ENCODE results near the gene KRCC1.

Gene KRCC1

GRCh38 chr2:88055371-88056128 lies at the start of gene KRCC1:
Gene KRCC1, minus strand, starts transcription at chr2:88055783. Its CDS starts 27,220 bp downstream, at chr2:88028563.
- DNase-seq, result peak; percentile 60 to 98 (median 92)

DNA sequence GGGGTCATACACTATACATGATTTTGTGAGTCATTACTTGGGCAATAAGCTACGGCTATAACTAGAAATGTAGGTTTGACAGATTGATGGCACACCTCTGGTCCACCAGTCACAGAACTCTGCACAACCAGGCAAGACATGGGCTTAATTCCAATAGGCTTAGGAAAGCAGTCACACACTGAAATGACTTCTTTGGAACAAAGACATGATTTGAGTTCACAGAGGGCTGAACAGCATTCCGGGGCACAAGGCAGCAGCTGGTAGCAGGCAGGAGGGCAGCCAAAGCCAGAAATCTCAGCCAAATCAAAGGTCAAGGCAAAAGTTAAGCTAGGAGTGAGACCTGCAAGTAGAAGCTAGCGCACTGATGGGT lies 44.9 kb upstream of the KRCC1 start:
- peak in 1 of 51 donors; percentile 7 for DNase-seq

DNA sequence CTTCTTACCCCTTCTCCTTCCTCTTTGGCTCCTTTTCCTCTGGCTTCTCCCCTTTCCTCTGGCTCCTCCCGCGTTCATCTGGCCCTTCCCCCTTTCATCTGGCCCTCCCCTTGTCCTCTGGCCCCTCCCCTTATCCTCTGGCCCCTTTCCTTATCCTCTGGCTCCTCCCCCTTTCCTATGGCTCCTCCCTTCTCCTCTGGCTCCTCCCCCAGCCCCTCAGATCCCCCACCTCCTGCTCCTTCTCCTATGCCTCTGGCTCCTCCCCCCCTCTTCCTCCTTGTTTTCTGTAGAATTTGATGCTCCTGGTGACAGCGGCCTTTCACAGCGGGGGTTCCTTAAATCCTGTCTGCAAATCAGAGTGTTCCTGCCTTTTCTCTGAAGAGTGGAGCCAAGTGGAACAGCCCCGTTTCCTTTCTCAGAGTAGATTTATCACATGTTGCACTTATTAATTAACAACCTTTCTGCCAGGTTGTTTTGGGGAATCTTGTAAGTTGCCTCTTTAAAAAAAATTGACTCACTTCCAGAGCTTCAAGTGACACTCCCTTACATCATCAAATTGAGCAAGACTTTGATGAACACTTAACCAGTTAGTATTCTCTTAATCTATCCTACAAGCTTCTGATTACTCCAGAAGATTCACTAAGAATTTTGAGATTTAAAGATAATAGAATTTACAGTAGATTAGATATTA lies 44.4 kb upstream of the KRCC1 start:
- DNase-seq, result no peak

DNA sequence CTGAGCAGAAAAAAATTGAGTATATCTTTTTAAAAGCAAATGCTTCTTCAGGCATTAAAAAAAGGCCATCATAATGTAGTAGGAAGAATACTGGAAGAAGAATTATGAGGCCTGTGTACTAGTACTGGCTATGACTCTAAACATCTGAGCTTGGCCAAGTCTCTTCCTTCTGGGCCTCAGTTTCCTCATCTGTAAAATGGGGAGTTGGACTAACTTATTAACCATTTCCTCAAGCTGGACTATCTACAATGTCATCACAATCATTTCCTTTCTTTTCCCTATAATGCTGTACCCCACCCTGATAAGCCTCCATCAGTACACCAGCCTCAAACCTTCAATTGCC lies 42.9 kb upstream of the KRCC1 start:
- no peak for DNase-seq

GRCh38 chr2:88097891-88098557 lies 42.4 kb upstream of the KRCC1 start:
- no peak for DNase-seq

- no peak for DNase-seq
Observed at GRCh38 chr2:88097192-88097591, 41.6 kb upstream of the KRCC1 start.

DNA sequence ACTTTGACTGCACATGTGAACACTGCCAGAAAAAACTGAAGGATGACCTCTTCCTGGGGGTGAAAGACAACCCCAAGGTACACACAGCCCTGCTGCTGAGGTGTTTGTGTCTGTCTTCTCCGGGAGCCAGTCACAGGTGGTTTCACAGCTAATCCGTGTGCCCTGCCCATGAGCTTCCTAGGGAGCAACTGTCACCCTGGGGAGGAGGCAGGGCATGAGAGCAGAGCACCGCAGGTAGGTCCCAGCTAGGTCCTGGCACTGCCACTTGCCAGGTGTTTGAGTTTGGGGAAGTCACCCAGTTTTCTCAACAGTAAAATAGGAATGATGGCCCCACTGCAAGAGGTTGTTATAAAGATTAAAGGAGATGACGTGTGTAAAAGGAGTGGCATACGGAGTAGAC lies 41.1 kb upstream of the KRCC1 start:
- DNase-seq, result no peak

DNA sequence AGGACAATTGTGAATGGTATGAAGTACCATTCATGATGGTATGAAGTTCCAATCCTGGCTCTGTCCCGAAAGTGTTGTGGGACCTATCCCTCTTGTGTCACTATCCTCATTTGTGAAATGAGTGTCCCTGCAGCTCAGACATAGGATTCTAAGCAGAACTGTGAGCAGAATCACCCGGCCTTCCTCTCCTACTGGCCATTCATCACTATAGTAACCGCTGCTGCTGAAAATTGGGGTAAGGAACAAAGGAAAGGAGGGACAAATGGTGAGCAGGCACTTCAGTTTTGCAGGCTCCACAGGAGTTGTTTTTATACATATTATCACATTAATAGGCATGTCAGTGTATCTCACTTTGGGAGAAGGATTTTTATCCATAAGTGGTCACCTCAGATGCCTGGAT lies 39.4 kb upstream of the KRCC1 start:
- DNase-seq, result peak in 2 of 51 donors; percentile 8 to 23

GRCh38 chr2:88092773-88093172 lies 37.2 kb upstream of the KRCC1 start:
- DNase-seq, result no peak

GRCh38 chr2:88091943-88092342 lies 36.4 kb upstream of the KRCC1 start:
- DNase-seq, result no peak

DNA sequence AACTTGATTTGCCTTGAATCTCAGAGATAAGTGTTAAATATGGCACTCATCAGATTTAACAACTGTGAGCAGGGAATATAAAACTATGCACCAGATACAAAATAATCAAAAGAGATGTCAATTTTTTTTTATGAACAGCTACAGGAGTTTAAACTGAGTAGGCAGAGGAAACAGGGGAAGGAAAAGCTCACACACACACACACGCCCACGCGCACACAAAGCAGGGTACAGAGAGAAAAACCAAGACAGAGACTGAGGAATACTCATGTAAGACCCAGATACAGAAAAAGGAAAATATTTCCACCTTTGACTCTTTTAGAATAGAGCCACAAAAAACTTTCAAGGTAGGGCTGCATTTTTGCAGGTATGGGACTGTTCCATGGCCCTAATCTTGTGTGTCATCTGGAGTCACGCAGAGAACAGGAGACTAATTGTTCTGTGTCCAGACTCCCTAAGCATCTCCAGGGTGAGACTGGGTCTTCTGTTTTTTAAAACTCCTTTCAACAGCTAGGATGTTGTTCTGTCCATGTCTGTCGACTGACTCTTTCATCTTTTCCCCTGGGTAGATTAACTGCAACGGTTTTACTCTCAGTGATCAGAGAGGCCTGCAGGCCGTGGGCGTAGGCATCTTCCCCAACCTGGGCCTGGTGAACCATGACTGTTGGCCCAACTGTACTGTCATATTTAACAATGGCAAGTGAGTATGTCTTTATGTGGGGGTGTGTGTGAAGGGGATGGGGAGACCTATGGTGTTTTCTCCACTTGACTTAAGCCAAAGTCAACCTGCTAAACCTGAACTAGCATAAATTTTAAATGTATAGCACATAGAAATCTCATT lies 35.1 kb upstream of the KRCC1 start:
- peak in 3 of 51 donors; percentile 9 to 24 (median 18) for DNase-seq

DNA sequence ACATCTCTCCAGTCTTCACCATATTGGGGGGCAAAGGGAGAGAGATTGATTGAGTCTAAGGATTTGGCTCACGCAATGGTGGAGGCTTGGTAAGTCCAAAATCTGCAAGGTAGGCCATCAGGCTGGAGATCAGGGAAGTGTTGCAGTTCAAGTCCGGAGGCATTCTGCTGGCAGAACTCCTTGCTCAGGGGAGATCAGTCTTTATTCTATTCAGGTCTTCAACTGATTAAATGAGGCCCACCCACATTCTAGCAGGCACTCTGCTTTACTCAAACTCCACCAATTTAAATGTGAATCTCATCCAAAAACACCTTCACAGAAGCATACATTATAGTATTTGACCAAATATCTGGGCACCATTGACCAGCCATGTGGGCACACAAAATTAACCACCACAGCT lies 33.4 kb upstream of the KRCC1 start:
- DNase-seq, result no peak

DNA sequence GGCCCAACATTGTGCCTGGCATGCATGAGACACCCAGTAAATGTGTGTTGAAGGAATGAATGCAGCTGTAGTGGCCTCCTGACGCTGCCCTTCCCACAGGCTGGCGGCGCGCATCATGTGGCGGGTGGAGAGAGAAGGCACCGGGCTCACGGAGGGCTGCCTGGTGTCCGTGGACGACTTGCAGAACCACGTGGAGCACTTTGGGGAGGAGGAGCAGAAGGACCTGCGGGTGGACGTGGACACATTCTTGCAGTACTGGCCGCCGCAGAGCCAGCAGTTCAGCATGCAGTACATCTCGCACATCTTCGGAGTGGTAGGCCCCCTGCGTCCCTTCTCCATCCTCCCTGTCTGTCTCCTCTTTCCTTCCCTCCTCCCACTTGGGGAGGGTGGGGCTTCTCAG lies 32.2 kb upstream of the KRCC1 start:
- no peak for DNase-seq

DNA sequence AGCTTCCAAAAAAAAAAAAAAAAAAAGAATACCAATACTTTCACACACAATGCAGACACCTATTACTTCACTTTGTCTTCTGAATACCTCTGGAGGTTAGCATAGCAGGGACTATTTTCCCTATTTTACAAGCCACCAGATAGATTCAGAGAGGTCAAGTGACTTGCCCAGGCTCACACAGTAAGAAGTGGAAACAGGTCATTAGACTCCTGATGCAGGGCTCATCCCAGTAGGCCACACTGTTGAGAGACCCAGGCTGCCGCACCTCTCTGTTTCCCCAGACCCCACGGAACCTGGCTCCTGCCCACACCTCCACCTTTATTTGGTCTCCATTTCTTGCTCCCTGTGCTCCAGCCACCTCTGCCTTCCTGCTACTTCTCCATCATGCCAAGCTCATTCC lies 31.5 kb upstream of the KRCC1 start:
- DNase-seq, result no peak

- no peak for DNase-seq
Observed at GRCh38 chr2:88086401-88086800, 30.8 kb upstream of the KRCC1 start.

- no peak for DNase-seq
Observed at GRCh38 chr2:88085602-88086001, 30.0 kb upstream of the KRCC1 start.

GRCh38 chr2:88085099-88085498 lies 29.5 kb upstream of the KRCC1 start:
- DNase-seq, result no peak

GRCh38 chr2:88082781-88083180 lies 27.2 kb upstream of the KRCC1 start:
- peak in 10 of 51 donors; percentile 7 to 87 (median 36) for DNase-seq

DNA sequence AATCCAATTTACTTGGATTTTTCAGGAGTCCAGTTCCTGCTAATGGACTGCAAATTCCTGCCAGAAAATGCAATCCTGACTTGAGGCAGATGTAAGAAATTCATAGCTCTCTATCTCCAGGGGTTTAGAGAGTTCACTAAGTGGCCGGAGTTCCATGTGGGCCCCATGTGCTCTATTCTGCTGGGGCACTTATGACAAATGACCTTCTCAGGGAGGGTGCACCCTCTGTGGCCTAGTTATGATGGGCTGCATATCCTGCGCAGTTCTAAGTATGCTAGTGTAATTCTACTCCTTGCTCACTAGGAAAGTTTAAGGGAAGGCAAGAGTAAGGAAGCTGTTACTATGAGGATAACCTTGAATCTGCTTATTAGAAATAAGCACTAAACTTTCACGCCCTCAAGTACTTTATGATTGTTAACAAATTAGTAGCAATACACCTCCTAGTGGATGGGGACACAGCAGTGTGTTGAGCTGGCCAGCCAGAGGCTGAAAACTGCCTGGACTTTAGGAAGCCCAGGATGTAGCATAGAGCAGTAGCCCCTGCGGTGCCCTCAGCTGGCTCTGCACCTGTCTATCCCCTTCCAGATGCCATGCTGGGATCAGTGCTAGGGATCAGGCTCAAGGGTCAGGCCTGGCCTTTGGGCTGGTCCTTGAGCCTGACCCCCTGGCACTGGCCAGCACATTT lies 26.5 kb upstream of the KRCC1 start:
- peak in 1 of 51 donors; percentile 7 for DNase-seq

DNA sequence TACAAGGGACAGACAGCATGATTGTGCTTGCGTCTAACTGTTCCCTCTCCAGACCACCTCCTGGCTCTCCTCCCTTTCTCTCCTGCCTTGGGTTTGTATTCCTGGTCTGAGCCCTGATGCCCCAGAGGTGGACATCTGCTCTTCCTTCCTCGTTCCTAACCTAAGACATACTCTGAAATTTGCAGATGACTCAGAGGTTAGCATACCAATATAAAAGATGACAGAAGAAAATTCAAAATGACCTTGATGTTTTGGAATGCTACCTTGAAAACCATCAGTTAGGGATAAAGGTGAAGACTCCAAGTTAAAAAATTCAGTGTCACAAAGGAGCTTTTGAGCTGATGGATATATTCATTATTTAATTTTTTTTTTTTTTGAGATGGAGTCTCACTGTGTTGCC lies 25.0 kb upstream of the KRCC1 start:
- no peak for DNase-seq

GRCh38 chr2:88078643-88079172 lies 23.1 kb upstream of the KRCC1 start:
- DNase-seq, result no peak
